GM12878 (cell line): ENCODE data around the gene FOXK2.

Source experiments
- ATF2 ChIP-seq: IDR thresholded peaks from 2 replicates; pipeline ENCODE4 v1.6.1; 2012; ENCODE audit warnings: low read length, inconsistent platforms
- ATF7 ChIP-seq: fragments of 450-650 bp; IDR thresholded peaks from 2 replicates; pipeline ENCODE4 v1.6.1; 2016; ENCODE audit warnings: low read depth, mild to moderate bottlenecking
- EP300 ChIP-seq, 2 experiments: fragments of 150-350 bp in 1 of 2; IDR thresholded peaks; 2 replicates each; pipeline ENCODE4 v1.6.1; 2011 to 2012; ENCODE audit warnings: low read depth in 2 of 2, low read length in 2 of 2, borderline replicate concordance in 1 of 2, improper control_type of control experiment in 1 of 2, inconsistent platforms in 1 of 2; ENCODE audit not compliant: control insufficient read depth in 1 of 2
- MAX ChIP-seq: IDR thresholded peaks from 2 replicates; pipeline ENCODE4 v1.6.1; 2012; ENCODE audit warnings: low read depth, low read length, improper control_type of control experiment
- MEF2A ChIP-seq: IDR thresholded peaks from 2 replicates; pipeline ENCODE4 v1.6.1; 2011; ENCODE audit warnings: low read depth, mild to moderate bottlenecking, low read length, moderate library complexity; ENCODE audit not compliant: insufficient read depth
- MYB ChIP-seq: fragments of 150-350 bp; IDR thresholded peaks from 2 replicates; pipeline ENCODE4 v1.6.1; 2014; ENCODE audit warnings: mild to moderate bottlenecking, low read depth, low read length, borderline replicate concordance
- NFXL1 ChIP-seq: fragments of 450-650 bp; IDR thresholded peaks from 2 replicates; pipeline ENCODE4 v1.6.1; 2017; ENCODE audit warnings: antibody characterized with exemption, mild to moderate bottlenecking, borderline replicate concordance
- POLR2A ChIP-seq: IDR thresholded peaks from 2 replicates; pipeline ENCODE4 v1.6.1; 2011; ENCODE audit warnings: low read depth, mild to moderate bottlenecking, low read length
- RFX5 ChIP-seq: IDR thresholded peaks from 2 replicates; pipeline ENCODE4 v1.6.1; 2011; ENCODE audit warnings: low read depth, low read length, improper control_type of control experiment
- SIN3A ChIP-seq: IDR thresholded peaks from 2 replicates; pipeline ENCODE4 v1.6.1; 2012; ENCODE audit warnings: low read depth, low read length, improper control_type of control experiment
- SIX5 ChIP-seq: IDR thresholded peaks from 2 replicates; pipeline ENCODE4 v1.6.1; 2011; ENCODE audit warnings: mild to moderate bottlenecking, low read depth, low read length, moderate library complexity; ENCODE audit not compliant: severe bottlenecking
- TARDBP ChIP-seq: IDR thresholded peaks from 2 replicates; pipeline ENCODE4 v1.6.1; 2016; ENCODE audit warnings: borderline replicate concordance
- TF ChIP-seq, protein P1 (sequence below), 3 experiments: IDR thresholded peaks in 2 of 3; conservative IDR thresholded peaks in 1 of 3; 2 replicates each; pipeline ENCODE4 v1.5.1; 2011; ENCODE audit warnings: low read depth in 3 of 3, low read length in 3 of 3, mild to moderate bottlenecking in 3 of 3, control low read depth in 2 of 3, moderate library complexity in 2 of 3, inconsistent platforms in 1 of 3, mixed read lengths in 1 of 3; ENCODE audit not compliant: control insufficient read depth in 2 of 3, insufficient read depth in 1 of 3; ENCODE audit errors: extremely low read depth in 1 of 3
- TF ChIP-seq, protein P2 (sequence below): IDR thresholded peaks from 2 replicates; pipeline ENCODE4 v1.6.1; 2011; ENCODE audit warnings: borderline replicate concordance, low read depth, mild to moderate bottlenecking, moderate library complexity, low read length; ENCODE audit not compliant: insufficient read depth, poor library complexity, severe bottlenecking

DNA sequence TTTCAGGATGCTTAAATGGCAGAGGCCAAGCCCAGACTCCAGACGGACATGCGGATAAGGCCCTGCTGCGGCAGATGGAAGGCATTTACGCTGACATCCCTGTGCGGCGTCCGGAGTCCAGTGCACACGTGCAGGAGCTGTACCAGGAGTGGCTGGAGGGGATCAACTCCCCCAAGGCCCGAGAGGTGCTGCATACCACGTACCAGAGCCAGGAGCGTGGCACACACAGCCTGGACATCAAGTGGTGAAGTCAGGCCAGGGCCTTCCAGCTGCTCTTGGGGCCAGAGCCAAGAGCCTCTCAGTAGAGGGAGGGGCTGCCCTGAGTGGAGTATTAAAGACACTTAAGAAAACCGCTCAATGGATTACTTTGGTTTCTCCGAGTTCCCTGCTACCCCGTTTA is 31.6 kb upstream of the FOXK2 start:
- TF ChIP-seq SIN3A (no peak), MEF2A (no peak), TARDBP (no peak), EP300 (IDR thresholded peaks at IDR 0.05; ENCODE audit: borderline replicate concordance in 1 of 2, control insufficient read depth in 1 of 2, low read depth in 2 of 2, low read length in 2 of 2) (no peak), ATF2 (no peak), NFXL1 (no peak), MAX (no peak), SIX5 (no peak), POLR2A (0 out of 2 replicates have a peak, but pooled peaks have one; percentile 19), ATF7 (no peak), RFX5 (no peak), MYB (no peak)
- TF ChIP-seq, protein P1, sequence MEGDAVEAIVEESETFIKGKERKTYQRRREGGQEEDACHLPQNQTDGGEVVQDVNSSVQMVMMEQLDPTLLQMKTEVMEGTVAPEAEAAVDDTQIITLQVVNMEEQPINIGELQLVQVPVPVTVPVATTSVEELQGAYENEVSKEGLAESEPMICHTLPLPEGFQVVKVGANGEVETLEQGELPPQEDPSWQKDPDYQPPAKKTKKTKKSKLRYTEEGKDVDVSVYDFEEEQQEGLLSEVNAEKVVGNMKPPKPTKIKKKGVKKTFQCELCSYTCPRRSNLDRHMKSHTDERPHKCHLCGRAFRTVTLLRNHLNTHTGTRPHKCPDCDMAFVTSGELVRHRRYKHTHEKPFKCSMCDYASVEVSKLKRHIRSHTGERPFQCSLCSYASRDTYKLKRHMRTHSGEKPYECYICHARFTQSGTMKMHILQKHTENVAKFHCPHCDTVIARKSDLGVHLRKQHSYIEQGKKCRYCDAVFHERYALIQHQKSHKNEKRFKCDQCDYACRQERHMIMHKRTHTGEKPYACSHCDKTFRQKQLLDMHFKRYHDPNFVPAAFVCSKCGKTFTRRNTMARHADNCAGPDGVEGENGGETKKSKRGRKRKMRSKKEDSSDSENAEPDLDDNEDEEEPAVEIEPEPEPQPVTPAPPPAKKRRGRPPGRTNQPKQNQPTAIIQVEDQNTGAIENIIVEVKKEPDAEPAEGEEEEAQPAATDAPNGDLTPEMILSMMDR (IDR thresholded peaks at IDR 0.05 in 2 of 3, conservative IDR thresholded peaks at IDR 0.05 in 1 of 3; ENCODE audit: control insufficient read depth in 2 of 3, extremely low read depth in 1 of 3, insufficient read depth in 1 of 3, low read depth in 3 of 3, low read length in 3 of 3): no peak
- TF ChIP-seq, protein P2, sequence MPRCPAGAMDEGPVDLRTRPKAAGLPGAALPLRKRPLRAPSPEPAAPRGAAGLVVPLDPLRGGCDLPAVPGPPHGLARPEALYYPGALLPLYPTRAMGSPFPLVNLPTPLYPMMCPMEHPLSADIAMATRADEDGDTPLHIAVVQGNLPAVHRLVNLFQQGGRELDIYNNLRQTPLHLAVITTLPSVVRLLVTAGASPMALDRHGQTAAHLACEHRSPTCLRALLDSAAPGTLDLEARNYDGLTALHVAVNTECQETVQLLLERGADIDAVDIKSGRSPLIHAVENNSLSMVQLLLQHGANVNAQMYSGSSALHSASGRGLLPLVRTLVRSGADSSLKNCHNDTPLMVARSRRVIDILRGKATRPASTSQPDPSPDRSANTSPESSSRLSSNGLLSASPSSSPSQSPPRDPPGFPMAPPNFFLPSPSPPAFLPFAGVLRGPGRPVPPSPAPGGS: no peak
